ENCODE data around the gene SSTR4.

Gene SSTR4

GRCh38 chr20:23046431-23046830 is 11.3 kb downstream of the SSTR4 start:
- no peak for DNase-seq

DNA sequence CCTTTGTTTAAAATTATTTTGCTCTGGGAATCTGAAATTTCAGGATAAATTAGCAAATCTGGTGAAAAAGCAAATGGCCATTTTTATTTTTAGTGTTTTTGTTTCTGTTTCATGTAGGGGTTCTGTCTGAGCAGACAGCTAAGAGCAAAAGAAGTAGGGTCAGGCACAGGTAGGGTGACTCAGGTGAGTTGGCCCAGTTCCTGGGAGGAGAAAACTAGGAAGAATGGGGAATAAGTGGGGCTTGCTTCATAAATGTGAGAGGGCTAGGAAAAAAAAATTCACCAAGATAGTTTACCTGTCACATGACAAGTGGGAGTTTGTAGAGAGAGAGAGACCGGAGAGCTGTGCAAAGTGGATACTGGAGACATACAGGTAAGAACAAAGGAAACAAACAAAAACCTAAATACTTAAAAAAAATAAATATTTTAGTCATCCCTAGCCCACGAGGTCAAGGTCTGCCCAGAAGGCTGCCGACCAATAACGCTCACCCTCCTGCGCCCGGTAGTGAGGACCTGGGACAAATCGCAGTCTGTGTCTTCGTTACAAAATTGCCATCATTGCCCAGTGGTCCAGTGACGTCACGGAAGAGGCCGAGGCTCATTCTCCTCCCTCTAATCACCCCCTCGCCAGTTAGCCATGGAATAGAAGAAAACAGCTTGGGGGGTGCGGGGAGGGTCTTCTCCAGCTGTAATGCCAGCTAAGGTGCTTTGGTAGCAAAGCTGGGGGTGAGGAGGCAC is 12.1 kb downstream of the SSTR4 start:
- no peak for DNase-seq

DNA sequence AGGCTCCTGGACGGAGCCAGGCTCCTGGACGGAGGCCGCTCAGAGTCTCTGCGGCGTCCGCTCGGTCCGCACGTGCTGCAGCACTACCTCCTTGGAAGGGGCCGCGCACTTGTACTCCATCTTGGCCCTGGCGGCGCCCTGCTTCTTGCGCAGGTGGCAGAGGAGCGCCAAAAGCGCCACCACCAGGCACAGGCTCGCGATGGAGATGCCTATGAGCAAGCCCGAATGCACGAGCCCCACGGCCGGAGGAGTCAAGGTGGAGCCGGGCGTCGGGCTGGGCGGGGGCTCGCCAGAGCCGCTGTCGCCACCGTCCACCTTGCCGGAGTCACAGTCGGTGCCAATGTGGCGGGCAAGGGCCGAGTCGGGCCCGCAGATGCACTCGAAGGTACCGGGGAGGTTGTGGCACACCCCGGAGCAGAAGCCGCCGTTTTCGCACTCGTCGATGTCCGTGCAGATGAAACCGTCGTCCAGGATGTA is 12.7 kb downstream of the SSTR4 start:
- no peak for DNase-seq

DNA sequence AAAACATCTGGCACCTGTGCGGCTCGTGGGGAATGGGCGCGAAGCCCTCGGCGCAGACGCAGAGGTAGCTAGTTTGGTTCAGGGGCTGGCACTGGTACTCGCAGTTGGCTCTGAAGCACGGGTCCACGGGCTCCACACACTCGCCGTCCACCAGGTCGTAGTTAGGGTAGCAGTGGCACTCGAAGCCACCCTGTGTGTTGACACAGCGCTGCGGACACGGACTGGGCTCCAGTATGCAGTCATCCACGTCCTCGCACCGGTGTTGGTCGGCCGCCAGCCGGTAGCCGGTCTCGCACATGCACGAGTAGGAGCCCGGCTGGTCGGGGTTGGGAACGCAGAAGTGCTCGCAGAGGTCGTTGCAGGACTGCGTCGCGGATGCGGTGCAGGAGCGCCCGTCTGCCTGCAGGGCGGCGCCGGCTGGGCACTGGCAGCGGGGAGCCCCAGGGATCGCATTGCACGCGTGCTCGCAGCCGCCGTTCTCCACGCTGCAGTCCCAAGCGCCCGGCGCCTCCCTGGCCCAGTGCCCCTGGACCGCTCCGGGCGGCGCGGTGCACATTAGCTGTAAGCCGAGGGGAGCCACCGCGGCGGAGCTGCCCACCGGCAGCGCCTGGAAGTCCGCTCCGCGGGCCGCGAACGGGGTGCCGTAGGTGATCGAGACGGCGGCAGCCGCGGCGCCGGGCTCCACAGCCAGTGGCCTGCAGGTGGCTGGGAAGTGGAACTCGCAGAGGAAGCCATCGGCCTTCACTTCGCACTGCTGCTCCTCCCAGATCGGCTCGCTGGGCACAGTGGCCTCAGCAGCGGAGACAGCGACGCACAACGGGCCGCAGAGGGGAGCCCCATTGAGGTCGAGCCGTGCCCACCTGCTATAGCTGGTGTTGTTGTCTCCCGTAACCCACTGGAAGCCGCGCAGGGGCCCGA is 13.4 kb downstream of the SSTR4 start:
- no peak for DNase-seq

DNA sequence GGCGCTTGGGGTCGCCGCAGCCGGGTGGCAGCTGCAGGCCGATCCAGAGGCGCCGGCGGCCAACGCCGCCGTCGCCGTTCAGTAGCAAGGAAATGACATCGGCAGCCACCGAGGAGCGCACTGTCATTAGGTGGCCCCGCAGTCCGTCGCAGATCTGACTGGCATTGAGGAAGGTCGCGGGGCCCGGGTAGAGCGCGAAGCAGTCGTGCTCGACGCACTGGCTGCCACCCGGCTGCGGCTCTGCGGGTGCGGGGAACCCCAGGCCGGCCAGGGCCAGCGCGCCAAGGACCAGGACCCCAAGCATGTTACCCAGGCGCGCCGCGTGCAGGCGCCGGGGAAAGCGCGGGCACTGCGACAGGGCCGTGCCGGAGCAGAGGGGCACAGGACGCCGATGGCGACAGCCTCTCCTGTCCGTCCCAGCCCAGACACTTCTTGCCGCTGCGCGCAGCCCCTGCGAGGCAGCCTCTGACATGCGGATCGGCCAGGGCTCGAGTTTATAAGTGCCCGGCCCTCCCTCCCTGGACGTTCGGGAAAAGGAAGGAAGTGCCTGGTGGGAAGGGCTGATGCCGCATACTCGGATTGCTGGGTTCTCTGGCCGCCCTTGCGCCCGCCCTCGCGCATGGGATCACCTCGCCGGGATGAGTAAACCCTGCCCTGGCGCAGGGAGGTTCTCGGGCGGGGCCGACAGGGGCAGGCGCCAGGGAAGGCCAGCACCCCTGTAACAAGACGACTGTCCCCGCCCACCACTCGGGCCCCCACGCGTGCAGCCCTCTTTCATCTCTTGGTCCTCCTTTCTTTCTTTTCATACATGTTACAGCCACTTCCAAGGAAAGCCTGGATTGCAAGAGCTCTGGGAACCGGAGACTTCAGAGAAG is 14.3 kb downstream of the SSTR4 start, which contains the start of gene THBD:
THBD (minus strand) TSS at position 472 of the 875 bp plus-strand sequence; CDS start at position 304, 168 bp downstream.
- no peak for DNase-seq

DNA sequence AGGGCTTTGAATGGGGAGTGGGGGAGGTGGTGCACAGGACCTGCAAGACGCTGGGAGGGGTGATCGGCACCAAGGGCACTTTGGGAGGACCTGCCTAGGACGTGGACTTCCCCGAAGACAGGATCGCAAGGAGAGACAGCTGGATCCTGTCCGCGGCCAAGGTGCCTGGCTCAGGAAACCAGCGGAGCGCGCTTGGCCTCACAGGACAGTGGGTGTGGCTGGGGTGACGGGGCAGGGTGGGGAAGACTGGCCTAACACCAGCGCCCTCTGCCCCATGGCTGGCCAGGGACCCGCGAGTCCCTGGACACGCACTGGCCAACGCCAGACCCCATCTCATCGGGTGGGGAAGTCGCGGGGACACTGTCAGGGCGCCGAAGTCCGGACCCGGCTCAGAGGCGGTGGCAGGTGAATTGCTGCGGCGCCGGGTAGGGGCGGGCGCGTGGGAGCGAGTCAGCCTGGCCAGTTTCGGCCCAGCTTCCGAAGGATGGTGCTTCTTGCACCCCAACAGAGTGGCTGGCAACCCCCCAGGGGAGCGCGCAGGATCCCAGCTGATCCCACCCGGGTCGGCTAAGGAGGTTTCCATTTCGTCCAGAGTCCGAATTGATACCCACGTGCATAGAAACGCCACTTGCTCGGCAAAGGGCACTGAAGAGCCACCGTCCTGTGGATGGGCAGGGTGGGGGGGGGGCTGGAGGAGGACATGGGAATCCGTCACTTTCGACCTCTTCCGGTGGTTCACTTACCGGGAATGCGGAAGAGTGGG is 15.1 kb downstream of the SSTR4 start:
- DNase-seq = no peak

- no peak for DNase-seq
These were observed 15.9 kb downstream of the SSTR4 start for GRCh38 chr20:23050847-23051627.

- no peak for DNase-seq
These were observed 17.8 kb downstream of the SSTR4 start for GRCh38 chr20:23052904-23053303.

DNA sequence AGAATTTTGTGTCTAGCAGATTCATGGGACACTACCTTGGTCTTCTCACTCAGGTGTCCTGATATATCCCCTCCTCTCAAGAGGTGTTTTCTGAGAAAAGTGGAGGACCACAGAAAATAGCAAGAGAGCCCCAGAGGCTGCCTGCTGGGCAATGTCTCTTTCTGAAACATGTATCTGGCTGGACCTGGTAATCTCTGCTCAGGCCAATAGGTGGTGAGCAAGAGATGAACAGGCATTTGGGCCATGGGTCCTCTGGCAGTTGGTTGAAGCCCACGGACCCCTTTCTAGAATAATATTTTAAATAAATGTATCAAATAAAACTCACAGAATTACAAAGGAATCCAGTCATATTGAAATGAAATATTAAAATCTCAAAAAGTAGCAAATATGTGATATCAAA is 23.1 kb downstream of the SSTR4 start:
- no peak for DNase-seq

- no peak for DNase-seq
These were observed 23.9 kb downstream of the SSTR4 start for GRCh38 chr20:23059001-23059400.

DNA sequence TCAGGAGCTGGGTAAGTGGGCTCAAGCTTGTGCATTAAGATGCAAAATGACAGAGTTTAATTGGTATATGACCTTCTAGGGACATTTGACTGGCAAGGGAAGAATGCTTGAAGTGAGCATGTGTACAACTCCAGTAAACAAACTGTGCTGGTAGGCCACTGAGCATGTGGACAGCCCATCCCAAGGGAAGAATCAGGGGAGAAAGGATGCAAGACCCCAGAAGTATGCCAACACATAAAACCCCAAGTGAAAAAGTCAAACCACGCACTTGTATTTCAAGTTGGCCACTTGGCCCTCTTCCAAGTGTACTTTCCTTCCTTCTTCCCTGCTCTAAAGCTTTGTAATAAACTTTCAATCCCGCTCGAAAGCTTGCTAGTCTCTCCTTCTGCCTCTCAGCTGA is 24.7 kb downstream of the SSTR4 start:
- no peak for DNase-seq

GRCh38 chr20:23060629-23061028 is 25.5 kb downstream of the SSTR4 start:
- DNase-seq = no peak

GRCh38 chr20:23061262-23061661 is 26.1 kb downstream of the SSTR4 start:
- DNase-seq = no peak

DNA sequence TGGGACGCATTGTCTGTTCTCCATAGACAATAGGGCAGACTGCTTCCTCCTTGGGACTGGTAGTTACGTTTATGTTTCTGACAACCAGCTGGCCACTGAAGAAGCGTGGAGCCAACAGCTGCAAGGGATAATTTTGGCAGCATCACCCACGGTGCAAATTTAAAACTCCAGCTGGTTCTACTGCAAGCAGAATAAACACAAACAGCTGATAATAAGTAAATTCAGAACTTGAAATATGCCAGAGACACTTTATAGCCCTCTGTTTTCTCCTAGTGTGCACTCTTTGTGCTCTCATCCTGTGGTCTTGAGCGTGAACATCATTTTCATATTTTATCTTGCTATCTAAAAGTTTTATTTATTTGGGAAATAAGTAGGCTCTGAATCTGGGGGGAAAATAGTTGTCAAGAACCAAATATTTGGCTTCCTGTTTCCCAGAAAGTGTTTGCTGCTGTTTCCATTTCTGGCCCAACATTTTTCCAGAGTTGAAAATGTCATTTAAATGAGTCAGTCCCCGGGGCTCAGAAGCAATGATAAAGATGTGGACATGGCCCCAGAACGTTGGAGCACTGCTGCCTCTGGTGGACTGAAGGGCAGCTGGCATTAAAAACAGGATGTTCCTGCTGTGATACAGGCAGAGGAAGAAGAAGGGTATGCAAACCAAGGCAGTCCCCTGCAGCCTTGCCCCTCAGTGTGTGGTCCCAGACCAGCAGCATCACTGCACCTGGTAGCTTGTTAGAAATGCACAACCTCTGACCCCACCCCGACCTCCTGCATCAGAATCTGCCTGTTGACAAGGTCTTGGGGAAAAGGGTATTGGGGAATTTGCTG is 26.8 kb downstream of the SSTR4 start:
- DNase-seq = no peak

GRCh38 chr20:23062632-23063031 is 27.5 kb downstream of the SSTR4 start:
- no peak for DNase-seq

- DNase-seq = no peak
These were observed 28.1 kb downstream of the SSTR4 start for GRCh38 chr20:23063168-23063567.

- no peak for DNase-seq
These were observed 28.5 kb downstream of the SSTR4 start for GRCh38 chr20:23063581-23063980.

GRCh38 chr20:23065266-23066201 is 30.4 kb downstream of the SSTR4 start:
- DNase-seq = no peak

GRCh38 chr20:23066772-23067171 is 31.7 kb downstream of the SSTR4 start:
- DNase-seq = no peak
